ENCODE data around the gene SKP1. TPM values are rescaled to one million over a fixed set of nuclear protein-coding genes. Genes with fewer than 3 reads are reported as not detected.
A peak's percentile ranks its signal among the peaks of the same experiment; 100 is the strongest.

Gene SKP1
- total and polyA plus RNA-seq, 9 of the 15 experiments (the other 6 are each of a cell fraction or from before 2014, with no cell fraction given), result 301 to 2,109 (median 639) TPM

DNA sequence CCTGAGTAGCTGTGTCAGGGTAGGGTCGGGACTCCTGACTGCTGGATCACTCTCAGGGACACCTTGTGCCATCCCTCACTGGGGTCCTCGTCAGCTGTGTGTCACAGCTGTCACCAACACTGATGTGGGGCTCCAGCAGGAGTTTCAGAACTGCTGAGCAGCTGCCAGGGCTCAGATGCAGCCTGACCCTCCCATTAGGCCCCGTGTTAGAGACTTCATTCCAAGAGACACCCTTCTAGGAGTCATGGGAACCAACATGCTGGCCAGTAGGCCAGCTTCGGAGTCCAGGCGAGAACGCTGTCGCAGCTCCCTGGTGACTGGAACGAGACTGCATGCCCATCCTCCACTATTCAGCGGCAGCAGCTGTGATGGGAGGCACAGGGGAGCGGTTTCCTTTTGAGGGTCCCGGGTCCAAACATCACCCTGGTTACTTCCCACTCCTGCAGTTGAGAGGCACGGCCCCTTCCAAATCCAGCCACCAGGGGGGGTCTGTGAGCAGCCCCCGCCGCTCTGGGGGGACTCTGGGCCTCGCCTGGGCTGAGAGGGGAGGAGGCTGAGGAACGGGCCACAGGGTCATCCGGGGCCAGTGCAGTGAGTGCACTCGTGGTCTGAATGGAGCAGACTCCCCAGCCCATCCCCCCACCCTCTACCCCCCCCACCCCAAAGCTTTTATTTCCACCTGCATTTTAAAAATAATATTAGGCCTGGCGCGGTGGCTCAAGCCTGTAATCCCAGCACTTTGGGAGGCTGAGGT lies 74.9 kb downstream of the SKP1 start:
- FAIRE-seq (peak; percentile 37), ATAC-seq (peak; percentile 94)
- TF ChIP-seq JUND (IDR thresholded peaks at IDR 0.05; ENCODE audit: borderline replicate concordance, low read depth, low read length) (0 out of 2 replicates have a peak, but pooled peaks have one; percentile 10), JUND (tag; IDR thresholded peaks at IDR 0.05; ENCODE audit: borderline replicate concordance, low read depth, low read length) (no peak), SMC3 (conservative IDR thresholded peaks at IDR 0.05; ENCODE audit: insufficient read depth, low read depth, low read length) (peak; percentile 74), ZBTB7A (IDR thresholded peaks at IDR 0.05; ENCODE audit: borderline replicate concordance, control insufficient read depth, low read depth, low read length) (peak; percentile 80), HDAC3 (IDR thresholded peaks at IDR 0.05; ENCODE audit: borderline replicate concordance, partially characterized antibody) (no peak), NFIX (CRISPR knock-in tag; IDR thresholded peaks at IDR 0.05; ENCODE audit: low read depth) (no peak), XRCC5 (IDR thresholded peaks at IDR 0.05; ENCODE audit: low read depth, low read length) (peak; percentile 83; the same call in 1 of the 2 replicates), HNRNPL (IDR thresholded peaks at IDR 0.05; ENCODE audit: low read depth, low read length) (no peak), MAZ (CRISPR knock-in tag; conservative IDR thresholded peaks at IDR 0.05 in 1 of 2, IDR thresholded peaks at IDR 0.05 in 1 of 2) (peak; percentile 43 to 88; a peak in 2 of 4 replicates)
- TF ChIP-seq, protein P1, sequence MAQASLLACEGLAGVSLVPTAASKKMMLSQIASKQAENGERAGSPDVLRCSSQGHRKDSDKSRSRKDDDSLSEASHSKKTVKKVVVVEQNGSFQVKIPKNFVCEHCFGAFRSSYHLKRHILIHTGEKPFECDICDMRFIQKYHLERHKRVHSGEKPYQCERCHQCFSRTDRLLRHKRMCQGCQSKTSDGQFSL (CRISPR knock-in tag; IDR thresholded peaks at IDR 0.05), result no peak
- TF ChIP-seq, protein P1 (tag; IDR thresholded peaks at IDR 0.05), result peak in 1 of 2 experiments; percentile 73; a peak in 2 of 4 replicates

More for the DNA sequence above, 74.9 kb downstream of the SKP1 start:
- Histone ChIP-seq H3K36me3 (ENCODE audit: control insufficient read depth, insufficient read depth, low read length) (no peaks in the 10 kb centered on the region), H3K4me2 (ENCODE audit: insufficient read depth, low read length) (no peak overlapping the region), H3K27ac (ENCODE audit: extremely low read depth, low read depth, low read length) (no peak overlapping the region), H3K9ac (ENCODE audit: insufficient read depth in 1 of 2, low read depth in 2 of 2, low read length in 2 of 2) (no peak overlapping the region), H2AFZ (ENCODE audit: low read depth, low read length) (no peak overlapping the region), H3K9me3 (replicated peaks; ENCODE audit: control insufficient read depth, insufficient read depth, low read depth, low read length) (no peaks in the 10 kb centered on the region), H3K9me1 (ENCODE audit: control insufficient read depth, insufficient read depth, low read length) (no peaks in the 10 kb centered on the region), H3K27me3 (ENCODE audit: control insufficient read depth in 2 of 2, insufficient read depth in 2 of 2, low read length in 2 of 2) (no peaks in the 10 kb centered on the region), H3K79me2 (ENCODE audit: control insufficient read depth, insufficient read depth, low read length) (no peaks in the 10 kb centered on the region), H3K4me1 (replicated peaks in 1 of 2; ENCODE audit: control insufficient read depth in 2 of 2, insufficient read depth in 2 of 2, low read length in 2 of 2) (peaks cover 0 to 16% of the 10 kb centered on the region in 2 experiments; a peak in 3 of 5 replicates), H3K4me3 (no peak overlapping the region), H4K20me1 (replicated peaks; ENCODE audit: control insufficient read depth, insufficient read depth, low read length) (0 out of 2 replicates have a peak, but pooled peaks cover 3% of the 10 kb centered on the region)
- intact Hi-C loops (cut with micrococcal nuclease), result loop anchor here (1.0 kb wide), 2 partner anchors 38 to 187 kb away; no protein-coding TSS in a partner anchor
- CTCF ChIA-PET (ENCODE audit: low intra/inter-chr PET ratio), result interaction anchor here (0.6 to 1.2 kb wide), 4 partner anchors 36 to 188 kb away, joined by 3 to 4 read pairs (median 3); no protein-coding TSS in a partner anchor
- no TSS peak for BruUV-seq (replicated peaks)
- in situ Hi-C loops (cut with MboI), result no loop called here
- POLR2A ChIA-PET, result interaction anchor here (0.6 to 1.2 kb wide), 2 partner anchors 49 to 62 kb away, joined by 3 read pairs; no protein-coding TSS in a partner anchor
- 36% methylated on average over 15 of the region's 20 CpGs for WGBS (ENCODE audit: insufficient coverage, low coverage, missing lambda C conversion rate)
- DNase-seq (ENCODE audit: extremely low read depth in 1 of 4, low spot score in 3 of 4), result peak; percentile 75 to 93 (median 90)

Measured in K562 (cell line).